Fibroblast of the aortic adventitia (primary cell): ENCODE data around the gene IL6R. TPM values are rescaled to one million over a fixed set of nuclear protein-coding genes. Genes with fewer than 3 reads are reported as not detected.

ENCODE experiments used
- DNase-seq: peaks from one replicate; pipeline ENCODE4 v3.0.0-alpha.2; 2010; ENCODE audit warnings: low read depth
- H3K4me3 ChIP-seq: 2 replicates; pipeline ENCODE4 v1.5.1; 2011; ENCODE audit warnings: low read depth, mild to moderate bottlenecking, control low read depth, low read length, moderate library complexity
- total RNA-seq: library from RNA; depleted of rRNA; stranded (reverse); fragments of >200 nt; gene quantifications from 2 replicates; pipeline ENCODE4 v1.2.3, GENCODE V29; 2012; ENCODE audit warnings: low replicate concordance
- TF ChIP-seq, protein P1 (sequence below): IDR thresholded peaks from 2 replicates; pipeline ENCODE4 v1.5.1; 2011; ENCODE audit warnings: mild to moderate bottlenecking, low read length, control low read depth, inconsistent platforms; ENCODE audit not compliant: insufficient read depth

The IL6R gene
- total RNA-seq, 1 donor: 5.3 TPM

DNA sequence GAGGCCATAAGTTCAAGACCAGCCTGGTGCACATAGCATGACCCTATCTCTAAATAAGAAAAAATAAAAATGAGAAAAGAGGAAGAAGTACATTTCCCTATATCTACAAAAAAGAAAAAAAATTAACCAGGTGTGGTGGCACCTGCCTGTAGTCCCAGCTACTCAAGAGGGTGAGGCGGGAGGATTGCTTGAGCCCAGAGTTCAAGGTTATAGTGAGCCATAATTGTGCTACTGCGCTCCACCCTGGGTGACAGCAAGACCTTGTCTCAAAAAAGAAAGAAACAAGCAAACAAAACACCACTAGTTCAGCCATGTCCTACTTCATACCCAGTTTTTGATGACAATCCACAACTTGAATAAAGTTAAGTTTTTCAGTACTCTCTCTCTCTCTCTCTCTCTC lies 66.2 kb downstream of the IL6R start:
- TF ChIP-seq, protein P1, sequence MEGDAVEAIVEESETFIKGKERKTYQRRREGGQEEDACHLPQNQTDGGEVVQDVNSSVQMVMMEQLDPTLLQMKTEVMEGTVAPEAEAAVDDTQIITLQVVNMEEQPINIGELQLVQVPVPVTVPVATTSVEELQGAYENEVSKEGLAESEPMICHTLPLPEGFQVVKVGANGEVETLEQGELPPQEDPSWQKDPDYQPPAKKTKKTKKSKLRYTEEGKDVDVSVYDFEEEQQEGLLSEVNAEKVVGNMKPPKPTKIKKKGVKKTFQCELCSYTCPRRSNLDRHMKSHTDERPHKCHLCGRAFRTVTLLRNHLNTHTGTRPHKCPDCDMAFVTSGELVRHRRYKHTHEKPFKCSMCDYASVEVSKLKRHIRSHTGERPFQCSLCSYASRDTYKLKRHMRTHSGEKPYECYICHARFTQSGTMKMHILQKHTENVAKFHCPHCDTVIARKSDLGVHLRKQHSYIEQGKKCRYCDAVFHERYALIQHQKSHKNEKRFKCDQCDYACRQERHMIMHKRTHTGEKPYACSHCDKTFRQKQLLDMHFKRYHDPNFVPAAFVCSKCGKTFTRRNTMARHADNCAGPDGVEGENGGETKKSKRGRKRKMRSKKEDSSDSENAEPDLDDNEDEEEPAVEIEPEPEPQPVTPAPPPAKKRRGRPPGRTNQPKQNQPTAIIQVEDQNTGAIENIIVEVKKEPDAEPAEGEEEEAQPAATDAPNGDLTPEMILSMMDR: no peak
- DNase-seq: no peak

DNA sequence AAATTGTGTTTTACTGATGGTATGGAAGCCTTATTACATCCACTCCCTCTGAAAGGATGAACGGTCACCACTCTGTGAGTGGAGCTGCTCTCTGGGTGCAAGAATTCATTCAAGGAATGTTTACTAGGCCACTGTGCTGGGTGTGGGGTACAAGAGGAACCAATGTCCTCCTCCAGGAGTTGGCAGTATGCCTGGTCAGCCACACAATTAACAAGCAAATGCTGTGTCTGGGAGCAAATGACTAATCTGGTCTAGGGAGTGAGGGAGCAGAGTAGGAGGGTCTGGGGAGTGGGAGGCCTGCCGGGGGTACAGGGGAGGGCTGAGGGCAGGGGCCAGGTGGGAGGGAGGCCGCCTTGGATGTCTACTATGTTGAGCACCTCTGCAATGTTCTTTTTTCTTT lies 69.7 kb downstream of the IL6R start:
- DNase-seq: peak; percentile 36
- H3K4me3 ChIP-seq: no peak overlapping the region
- TF ChIP-seq, protein P1: no peak

More for the DNA sequence above, 66.2 kb downstream of the IL6R start:
- H3K4me3 ChIP-seq: no peak overlapping the region

DNA sequence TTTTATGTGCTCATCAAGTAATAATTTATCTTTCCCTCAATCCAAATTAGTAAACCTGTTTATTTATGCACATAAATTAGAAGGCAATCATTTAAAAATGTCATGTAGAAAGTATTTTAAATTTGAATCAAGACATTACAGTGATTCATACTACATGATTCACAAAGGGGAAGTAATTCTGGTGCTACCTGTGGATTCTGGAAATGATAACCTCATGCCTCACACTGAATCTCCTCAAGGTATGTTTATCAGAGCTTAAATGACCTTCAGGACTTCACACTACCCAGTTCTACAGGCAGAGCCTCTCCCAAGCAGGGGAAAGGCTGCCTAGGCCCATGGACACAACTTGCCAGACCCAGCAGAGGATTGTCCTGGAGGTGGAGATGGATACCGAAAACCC lies 71.6 kb downstream of the IL6R start:
- no peak for DNase-seq
- no peak overlapping the region for H3K4me3 ChIP-seq

DNA sequence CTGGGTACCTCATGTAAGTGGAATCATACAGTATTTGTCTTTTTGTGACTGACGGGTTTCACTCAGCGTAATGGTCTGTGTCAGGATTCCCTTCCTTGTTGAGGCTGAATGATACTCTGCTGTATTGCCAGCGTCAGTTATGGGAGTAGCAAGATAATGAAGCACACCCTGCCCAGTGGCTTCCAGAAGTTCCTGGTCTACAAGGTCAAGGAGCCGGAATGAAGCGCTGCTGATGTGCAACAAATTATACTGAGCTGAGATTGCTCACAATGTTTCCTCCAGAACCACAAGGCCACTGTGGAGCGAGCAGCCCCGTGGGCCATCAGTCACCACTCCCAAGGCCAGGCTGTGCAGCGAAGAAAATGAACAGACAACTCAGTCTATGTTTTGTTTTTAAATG lies 72.9 kb downstream of the IL6R start:
- no peak for DNase-seq
- H3K4me3 ChIP-seq: no peak overlapping the region
- TF ChIP-seq, protein P1: no peak

More for the DNA sequence above, 71.6 kb downstream of the IL6R start:
- TF ChIP-seq, protein P1: no peak

DNA sequence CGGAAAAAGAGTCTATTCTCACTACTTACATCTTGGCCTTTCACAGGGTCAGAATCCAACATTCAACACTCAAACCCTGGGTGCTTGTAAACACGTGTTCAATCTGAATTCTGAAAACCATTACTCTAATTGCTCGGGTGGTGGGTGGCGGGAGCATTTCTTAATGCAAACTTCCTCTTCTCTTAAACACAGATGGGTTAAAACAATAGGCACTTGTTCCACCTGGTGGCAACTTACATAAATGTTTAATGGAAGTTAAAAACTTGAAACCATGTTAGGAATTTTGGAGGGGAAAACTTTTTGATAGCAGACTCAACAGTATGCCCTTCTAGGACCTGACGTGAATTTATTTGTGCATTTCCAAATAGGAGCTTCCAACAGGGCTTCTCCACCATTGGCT lies 73.5 kb downstream of the IL6R start:
- TF ChIP-seq, protein P1: no peak
- peak; percentile 48 for DNase-seq
- H3K4me3 ChIP-seq: no peak overlapping the region

DNA sequence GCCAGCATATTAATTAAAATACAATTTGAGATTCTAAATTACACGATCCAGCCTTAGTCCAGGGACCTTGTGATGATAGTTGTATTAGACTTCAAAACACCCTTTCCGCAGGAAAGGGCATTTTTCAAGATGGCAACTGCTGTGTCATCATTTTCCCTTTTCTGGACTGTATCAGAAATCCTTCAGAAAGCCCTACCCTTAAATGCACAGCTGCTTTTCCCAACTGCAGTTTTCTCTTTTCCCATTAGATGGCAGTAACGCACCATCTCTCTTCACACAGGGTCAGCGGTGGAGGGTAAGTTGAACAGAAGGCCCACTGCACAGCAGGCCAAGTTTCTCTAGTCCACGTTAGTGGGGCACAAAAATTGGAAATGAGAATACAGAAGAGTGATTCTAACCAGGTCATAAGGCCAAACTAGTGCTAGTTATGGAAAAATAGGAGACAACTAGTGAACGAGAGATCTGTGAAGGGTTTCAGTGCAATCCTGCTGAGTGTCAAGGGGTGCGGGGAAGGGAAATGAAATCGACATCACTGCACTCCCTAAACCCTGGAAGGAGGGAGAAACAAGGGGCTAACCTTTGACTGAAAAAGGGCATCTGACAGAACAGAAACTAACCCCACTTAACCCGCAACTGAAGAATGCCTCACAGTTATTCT lies 74.8 kb downstream of the IL6R start:
- DNase-seq: peak; percentile 94
- TF ChIP-seq, protein P1: peak; percentile 93
- H3K4me3 ChIP-seq: no peak overlapping the region

DNA sequence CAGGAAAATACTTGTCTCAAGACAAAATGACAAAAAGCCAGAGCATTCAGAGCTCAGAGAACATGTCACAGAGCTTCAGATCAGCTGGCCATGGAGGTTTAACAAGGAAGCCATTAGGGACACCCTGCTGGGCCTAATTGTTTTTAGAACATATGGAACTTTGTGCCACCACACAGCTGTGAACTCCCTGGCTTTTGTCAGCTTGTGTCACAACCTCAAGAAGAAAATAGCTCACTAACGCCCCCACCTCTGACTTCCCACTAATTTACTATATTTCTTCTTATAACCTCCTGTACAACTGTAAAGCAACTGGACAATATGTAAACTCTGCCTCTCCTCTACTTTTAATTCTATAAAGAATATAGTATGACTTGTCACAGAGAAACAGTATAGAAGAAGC lies 75.9 kb downstream of the IL6R start:
- TF ChIP-seq, protein P1: no peak
- no peak for DNase-seq
- no peak overlapping the region for H3K4me3 ChIP-seq
